Activated gamma-delta T cell treated with Interleukin-2 at 50 U/mL for 16 hours (primary cell): ENCODE results near the gene EIF4G1.
"Not testable (repeated sequence)": the region's sequence is repeated elsewhere in the genome, so short reads cannot be mapped to it uniquely, and the experiment has no call there.

Experiments
- DNase-seq: peaks from one replicate; pipeline ENCODE4 v3.0.0-alpha.2; 2020

The EIF4G1 gene

DNA sequence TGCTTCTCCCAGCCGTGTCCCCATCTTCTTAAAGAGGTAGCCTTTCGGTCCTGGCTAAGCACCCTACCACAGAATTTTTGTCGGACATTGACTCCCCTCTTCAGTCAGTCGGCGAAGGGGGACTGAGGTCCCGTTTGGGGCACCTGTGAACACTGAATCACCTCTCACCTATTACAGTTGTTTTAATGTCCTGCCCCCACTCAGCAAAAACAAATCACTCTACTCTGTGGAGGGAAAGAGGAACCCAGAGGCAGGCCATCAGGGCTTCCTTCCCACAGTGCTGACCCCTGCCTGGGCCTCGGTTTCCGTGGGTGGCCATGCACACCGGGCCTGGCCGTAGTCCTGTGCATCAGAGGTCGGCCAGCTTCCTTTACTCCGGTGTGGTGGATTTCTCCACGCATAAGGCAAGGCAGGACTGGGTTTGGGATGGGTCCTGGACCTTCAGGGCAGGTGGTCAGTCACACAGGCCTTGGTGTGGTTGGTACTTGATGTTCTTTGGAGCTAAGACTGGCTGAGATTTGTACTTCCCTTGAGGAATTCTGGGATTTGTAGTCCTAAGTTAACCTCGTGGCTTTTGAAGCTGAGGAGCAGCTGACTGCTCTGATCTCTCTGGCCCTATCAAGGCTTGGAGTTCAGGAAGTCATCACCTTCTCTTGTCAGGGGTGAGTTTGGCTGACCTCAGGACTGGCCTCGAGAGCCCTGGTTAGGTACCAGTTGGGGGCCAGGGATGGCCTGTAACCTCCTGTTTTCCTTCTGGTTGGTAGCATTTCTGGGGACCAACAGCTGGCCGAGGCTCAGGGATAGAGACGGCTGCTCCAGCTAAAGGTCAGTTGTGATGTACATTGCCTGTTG lies 22.4 kb downstream of the EIF4G1 start:
- no peak for DNase-seq

DNA sequence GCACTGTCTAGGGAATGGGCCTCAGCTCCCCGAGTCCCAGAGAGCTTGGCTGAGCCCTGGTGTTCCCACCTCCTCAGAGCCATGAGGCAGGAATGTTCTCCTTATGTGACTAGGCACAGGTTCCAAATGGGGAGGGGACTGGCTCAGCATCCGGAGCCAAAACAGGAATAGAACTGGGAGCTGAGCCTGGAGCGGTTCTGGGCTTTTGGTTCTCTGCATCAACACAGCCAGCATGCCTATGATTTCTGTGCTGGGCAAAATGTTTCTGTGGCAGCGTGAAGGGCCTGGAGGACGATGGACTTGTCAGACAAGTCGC lies 23.0 kb downstream of the EIF4G1 start, which contains the start of gene FAM131A:
Gene FAM131A, plus strand, starts transcription at position 202 of the 316 bp plus-strand sequence. Its CDS starts 31 bp downstream, at position 233.
- no peak for DNase-seq

- DNase-seq: no peak
Observed at GRCh38 chr3:184337981-184338380, 23.6 kb downstream of the EIF4G1 start.

GRCh38 chr3:184338511-184338945 lies 24.1 kb downstream of the EIF4G1 start:
- DNase-seq: no peak

DNA sequence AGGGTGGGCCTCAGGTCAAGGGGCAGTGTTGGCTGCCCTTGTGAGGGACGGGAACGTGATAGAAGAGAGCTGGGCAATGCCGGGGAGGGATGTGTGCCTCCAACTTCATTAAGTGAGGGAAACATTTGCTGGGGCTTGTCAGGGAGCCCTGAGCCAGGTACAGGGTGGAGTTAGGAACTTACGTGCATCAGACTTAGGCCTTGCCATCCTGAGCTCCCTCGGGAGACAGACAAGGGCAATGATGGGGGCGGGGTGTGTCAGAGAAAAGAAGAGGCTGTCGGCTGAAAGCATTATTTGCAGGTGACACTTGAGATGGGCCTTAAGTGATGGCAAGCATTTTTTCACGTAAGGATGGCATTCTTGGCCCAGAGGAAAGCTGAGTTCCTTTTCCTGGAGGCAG lies 24.6 kb downstream of the EIF4G1 start:
- DNase-seq: no peak

DNA sequence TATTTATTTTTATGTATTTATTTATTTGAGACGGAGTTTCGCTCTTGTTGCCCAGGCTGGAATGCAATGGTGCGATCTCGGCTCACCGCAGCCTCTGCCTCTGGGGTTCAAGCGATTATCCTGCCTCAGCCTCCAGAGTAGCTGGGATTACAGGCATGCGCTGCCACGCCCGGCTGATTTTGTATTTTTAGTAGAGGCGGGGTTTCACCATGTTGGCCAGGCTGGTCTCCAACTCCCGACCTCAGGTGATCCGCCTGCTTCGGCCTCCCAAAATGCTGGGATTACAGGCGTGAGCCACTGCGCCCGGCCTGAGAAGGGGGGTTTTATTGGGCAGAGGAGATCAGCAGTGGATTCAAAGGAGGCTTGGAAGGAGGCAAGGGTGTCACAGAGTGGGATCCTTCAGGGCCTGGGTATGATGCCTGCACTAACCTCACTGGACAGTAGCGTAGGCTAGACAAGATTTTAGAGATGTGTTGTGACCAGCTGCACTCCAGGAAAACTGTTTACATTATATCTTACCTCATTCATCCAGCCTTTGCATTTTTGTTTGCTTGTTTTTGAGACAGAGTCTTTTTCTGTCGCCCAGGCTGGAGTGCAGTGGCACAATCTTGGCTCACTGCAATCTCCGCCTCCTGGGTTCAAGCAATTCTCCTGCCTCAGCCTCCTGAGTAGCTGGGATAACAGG lies 25.2 kb downstream of the EIF4G1 start:
- DNase-seq: not testable (repeated sequence)

- DNase-seq: no peak
Observed at GRCh38 chr3:184341925-184342324, 27.5 kb downstream of the EIF4G1 start.

DNA sequence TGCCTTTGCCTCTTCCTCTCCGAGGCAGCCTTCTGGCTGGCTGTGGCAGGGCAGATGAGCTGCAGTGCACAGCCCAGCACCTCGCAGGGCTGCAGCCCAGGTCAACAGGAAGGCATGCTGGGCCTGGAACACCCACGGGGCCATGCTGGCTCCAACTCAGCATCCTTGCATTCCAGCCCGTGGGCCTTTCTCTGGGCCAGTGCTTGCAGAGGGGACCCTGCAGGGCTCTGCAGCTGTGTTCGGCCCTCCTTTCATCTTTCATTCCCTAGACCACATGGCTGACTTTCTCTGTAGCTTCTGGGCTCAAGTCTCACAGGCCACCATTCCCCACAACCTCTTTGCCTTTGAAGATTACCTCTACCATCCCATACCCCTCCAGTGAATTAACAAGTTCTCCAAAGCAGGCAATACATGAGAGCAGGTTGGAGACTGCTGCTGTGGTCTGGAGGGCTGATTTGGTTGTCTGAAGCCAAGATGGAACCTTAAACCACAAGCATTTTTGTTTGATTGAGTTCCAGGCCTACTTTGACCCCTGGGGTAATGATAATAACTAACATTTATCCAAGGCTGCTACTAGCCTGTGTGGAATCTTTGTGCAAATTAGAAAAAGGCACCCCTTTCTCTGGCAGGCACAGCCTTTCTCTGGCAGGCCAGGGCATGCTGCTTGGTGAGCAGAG lies 28.9 kb downstream of the EIF4G1 start:
- DNase-seq: no peak

GRCh38 chr3:184344579-184345316 lies 30.3 kb downstream of the EIF4G1 start:
- no peak for DNase-seq

DNA sequence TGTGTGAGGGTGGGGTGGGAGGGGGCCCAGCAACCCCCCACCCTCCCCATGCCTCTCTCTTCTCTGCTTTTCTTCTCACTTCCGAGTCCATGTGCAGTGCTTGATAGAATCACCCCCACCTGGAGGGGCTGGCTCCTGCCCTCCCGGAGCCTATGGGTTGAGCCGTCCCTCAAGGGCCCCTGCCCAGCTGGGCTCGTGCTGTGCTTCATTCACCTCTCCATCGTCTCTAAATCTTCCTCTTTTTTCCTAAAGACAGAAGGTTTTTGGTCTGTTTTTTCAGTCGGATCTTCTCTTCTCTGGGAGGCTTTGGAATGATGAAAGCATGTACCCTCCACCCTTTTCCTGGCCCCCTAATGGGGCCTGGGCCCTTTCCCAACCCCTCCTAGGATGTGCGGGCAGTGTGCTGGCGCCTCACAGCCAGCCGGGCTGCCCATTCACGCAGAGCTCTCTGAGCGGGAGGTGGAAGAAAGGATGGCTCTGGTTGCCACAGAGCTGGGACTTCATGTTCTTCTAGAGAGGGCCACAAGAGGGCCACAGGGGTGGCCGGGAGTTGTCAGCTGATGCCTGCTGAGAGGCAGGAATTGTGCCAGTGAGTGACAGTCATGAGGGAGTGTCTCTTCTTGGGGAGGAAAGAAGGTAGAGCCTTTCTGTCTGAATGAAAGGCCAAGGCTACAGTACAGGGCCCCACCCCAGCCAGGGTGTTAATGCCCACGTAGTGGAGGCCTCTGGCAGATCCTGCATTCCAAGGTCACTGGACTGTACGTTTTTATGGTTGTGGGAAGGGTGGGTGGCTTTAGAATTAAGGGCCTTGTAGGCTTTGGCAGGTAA lies 31.1 kb downstream of the EIF4G1 start:
- no peak for DNase-seq

GRCh38 chr3:184346480-184347190 lies 32.2 kb downstream of the EIF4G1 start:
- DNase-seq: no peak

DNA sequence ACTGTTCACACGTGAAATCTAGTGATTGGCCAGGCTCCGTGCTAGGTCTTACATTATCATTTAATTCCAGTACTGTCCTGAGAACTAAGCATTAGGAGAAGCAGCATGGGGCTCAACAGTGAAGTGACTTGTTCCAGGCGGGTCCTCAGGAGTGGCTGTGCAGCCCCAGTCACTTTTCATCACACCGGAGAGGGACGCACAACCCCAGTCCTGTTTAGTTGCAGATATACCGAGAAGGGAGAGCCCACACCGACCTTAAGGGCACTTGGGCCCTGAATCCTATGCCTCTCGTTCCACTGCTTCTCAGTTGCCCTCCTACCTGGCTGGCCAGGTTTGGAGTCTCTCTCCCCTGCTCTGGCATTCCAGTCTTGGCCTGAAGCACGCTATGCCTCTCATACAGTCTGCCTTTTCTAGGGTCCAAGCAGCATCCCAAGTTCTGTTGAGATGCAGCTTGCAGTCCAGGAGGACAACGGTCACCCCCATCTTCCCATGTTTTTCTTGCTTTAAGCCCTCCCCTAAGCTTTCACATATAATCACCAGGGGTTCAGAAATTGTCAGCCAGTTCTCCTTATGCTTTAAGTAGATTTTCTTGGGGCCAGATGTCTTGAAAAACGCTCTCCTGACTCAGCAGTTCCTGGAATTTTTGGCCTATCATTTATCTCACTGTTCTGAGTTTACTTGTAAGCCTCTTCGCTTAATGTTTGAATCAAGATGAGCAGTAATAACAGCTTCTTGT lies 33.1 kb downstream of the EIF4G1 start:
- DNase-seq: no peak

- no peak for DNase-seq
Observed at GRCh38 chr3:184348057-184348382, 33.6 kb downstream of the EIF4G1 start.

DNA sequence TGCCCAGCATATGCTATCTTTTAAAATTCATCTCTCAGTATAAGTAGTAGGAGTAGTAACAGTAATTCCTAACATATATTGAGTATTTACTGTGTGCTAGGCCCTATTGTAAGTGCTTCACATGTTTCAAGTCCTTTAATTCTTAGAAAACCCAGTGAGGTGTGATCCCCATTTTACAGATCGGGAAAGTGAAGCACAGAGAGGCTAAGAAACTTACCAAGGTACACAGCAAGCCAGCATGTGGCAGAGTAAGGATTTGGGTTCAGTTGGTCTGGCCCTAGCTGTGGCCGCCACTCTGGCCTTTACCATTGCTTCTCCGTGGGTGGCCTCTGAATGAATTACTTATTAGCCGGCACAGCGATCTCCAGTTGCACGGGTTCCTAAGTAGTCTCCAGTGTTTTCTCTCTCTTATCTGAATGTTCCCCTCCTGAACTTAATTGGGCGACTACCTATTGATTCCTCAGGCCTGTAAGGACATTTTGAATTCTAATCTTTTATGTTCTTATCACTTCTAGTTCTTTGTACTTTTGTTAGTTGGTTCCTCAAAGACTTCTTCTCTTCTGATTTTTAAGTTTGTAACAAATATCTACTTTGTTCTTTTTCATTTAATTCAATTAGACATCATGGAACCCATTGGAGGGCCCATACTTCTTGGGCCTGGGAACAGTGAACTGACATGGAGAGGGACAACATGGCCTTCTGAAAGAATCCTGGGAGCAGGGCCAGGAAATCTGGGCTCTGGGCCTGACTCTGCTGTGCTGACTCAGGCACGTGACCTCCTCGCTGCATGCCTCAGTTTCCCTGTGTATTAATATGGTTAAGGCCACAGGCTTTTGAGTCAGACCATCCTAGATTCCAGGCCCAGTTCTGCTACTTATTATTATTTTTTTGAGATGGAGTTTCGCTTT lies 35.4 kb downstream of the EIF4G1 start:
- no peak for DNase-seq

DNA sequence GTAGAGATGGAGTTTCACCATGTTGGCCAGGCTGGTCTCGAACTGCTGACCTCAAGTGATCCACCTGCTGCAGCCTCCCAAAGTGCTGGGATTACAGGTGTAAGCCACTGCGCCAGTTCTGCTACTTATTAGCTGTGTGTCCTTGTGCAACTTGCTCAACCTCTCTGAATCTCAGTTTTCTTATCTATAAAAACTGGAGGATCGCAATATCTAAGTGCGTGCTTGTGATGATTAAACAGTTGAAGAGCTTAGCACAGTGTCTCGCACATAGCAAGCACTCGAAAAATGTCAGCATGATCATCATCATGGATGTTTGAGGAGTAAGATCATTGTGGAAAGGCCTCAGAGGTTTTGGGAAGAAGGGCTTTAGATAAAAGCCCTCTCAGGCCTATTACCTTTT lies 36.2 kb downstream of the EIF4G1 start:
- DNase-seq: no peak

DNA sequence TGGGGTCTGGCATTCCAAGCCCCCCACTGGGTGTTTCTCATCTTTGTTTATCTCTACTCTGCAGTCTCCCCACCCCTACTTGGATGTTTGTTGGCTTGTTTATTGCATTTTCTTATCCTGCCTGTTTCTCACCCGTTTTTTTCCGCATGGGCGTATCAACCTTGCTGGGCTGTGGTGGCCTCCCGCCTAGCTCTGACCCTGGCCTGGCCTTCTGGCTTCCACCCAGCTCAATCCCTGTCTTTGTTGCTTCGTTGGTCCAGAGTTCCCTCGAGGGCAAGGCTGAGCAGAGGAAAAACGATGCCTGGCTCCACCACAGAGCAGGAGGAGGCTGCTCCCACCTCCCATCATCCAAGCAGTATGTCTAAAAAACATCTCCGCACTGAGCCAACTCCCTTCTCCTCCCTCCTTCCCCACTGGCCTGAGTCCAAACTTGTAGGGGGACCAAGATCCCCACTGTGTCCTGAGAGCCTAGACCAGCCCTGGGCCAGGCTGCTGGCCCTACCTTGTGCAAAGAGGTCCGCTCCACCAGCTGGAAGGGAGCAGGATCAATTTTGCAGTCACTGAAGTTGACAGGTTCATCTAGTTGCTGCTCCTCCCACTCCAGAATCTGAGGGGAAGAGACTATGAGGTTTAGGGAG lies 37.2 kb downstream of the EIF4G1 start:
- DNase-seq: no peak

GRCh38 chr3:184352149-184352785 lies 37.9 kb downstream of the EIF4G1 start:
- DNase-seq: no peak

DNA sequence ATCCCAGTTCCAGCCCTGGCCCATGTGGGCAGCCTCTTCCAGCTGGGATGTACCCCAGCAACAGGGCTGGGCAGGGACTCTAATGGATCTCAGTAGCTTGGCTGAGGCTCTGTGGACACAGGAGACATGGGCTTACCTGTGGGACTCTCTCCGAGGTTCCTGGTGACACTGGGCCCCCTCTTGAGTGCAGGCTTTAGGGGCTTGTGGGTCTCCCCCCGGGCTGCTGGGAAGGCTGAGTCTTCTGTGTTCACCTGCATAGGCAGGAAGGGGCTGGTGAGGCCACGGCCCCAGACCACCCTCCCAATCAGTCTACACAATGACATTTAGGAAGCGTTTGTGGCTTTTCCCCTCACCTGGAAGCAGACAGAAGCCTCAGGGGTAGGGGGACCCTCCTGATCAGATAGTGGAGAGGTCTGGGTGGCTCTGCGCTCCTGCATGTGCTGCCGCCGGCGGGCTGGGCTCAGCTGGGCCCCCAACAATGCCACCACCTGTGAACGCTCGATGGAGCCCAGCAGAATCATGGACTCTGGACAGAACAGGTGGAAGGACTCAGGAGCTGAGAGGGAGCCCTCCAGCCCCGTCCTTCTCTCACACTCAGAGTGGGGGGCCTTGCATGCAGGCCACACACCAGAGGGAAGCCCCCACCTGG lies 38.6 kb downstream of the EIF4G1 start:
- DNase-seq: no peak
